Liver (tissue), 3 donors: Measurements from ENCODE around the gene CMPK1.

Experiments used
- CTCF ChIP-seq: fragments of 150-350 bp; IDR thresholded peaks from 2 replicates; pipeline ENCODE4 v1.5.1; 2017; ENCODE audit warnings: improper control_type of control experiment, low read depth, low read length; ENCODE audit not compliant: missing input control
- GABPA ChIP-seq, 2 donors: IDR thresholded peaks in 1 of 2; conservative IDR thresholded peaks in 1 of 2; 2 replicates each; pipeline ENCODE4 v1.6.1; 2016; ENCODE audit warnings: antibody characterized with exemption in 2 of 2, mild to moderate bottlenecking in 1 of 2, moderate library complexity in 1 of 2
- HNF4A ChIP-seq, 2 donors: conservative IDR thresholded peaks; 2 replicates each; pipeline ENCODE4 v1.6.1; 2016; ENCODE audit warnings: antibody characterized with exemption in 2 of 2, mild to moderate bottlenecking in 2 of 2
- HNF4G ChIP-seq: IDR thresholded peaks from 2 replicates; pipeline ENCODE4 v1.6.1; 2016; ENCODE audit warnings: antibody characterized with exemption
- MAX ChIP-seq: IDR thresholded peaks from 2 replicates; pipeline ENCODE4 v1.6.1; 2016; ENCODE audit warnings: antibody characterized with exemption
- RAD21 ChIP-seq, 2 donors: IDR thresholded peaks; 2 replicates each; pipeline ENCODE4 v1.6.1; 2016; ENCODE audit warnings: antibody characterized with exemption in 2 of 2, mild to moderate bottlenecking in 2 of 2
- REST ChIP-seq: IDR thresholded peaks from 2 replicates; pipeline ENCODE4 v1.6.1; 2016; ENCODE audit warnings: antibody characterized with exemption, mild to moderate bottlenecking
- RXRA ChIP-seq, 2 donors: IDR thresholded peaks; 2 replicates each; pipeline ENCODE4 v1.6.1; 2017 to 2018; ENCODE audit warnings: antibody characterized with exemption in 2 of 2, mild to moderate bottlenecking in 1 of 2
- SP1 ChIP-seq: IDR thresholded peaks from 2 replicates; pipeline ENCODE4 v1.6.1; 2018; ENCODE audit warnings: antibody characterized with exemption, mild to moderate bottlenecking
- YY1 ChIP-seq: IDR thresholded peaks from 2 replicates; pipeline ENCODE4 v1.6.1; 2016; ENCODE audit warnings: antibody characterized with exemption, mild to moderate bottlenecking
- donor health status: healthy.
- donor health status: healthy.

- TF ChIP-seq MAX = no peak
- TF ChIP-seq CTCF = no peak
- TF ChIP-seq HNF4G = no peak
- TF ChIP-seq RXRA (IDR thresholded peaks at IDR 0.05) = no peak
- TF ChIP-seq YY1 = no peak
- TF ChIP-seq REST = no peak
- no peak for TF ChIP-seq RAD21 (IDR thresholded peaks at IDR 0.05)
- TF ChIP-seq HNF4A (conservative IDR thresholded peaks at IDR 0.05) = no peak
- no peak for TF ChIP-seq GABPA (IDR thresholded peaks at IDR 0.05 in 1 of 2, conservative IDR thresholded peaks at IDR 0.05 in 1 of 2)
- no peak for TF ChIP-seq SP1
Observed at GRCh38 chr1:47420547-47420946, 87.0 kb downstream of the CMPK1 start.
